K562 (cell line): ENCODE measurements around the gene SCAF11. TPM values are rescaled to one million over a fixed set of nuclear protein-coding genes. Genes with fewer than 3 reads are reported as not detected.

Source experiments
- CCNT2 ChIP-seq: IDR thresholded peaks from 2 replicates; pipeline ENCODE4 v1.6.1; 2011; ENCODE audit warnings: borderline replicate concordance, low read depth, mild to moderate bottlenecking, moderate library complexity, mixed read lengths, low read length; ENCODE audit not compliant: insufficient read length; ENCODE audit errors: extremely low read depth
- FOXJ3 ChIP-seq: sonication (generic); formaldehyde crosslinking; IDR thresholded peaks from 2 replicates; pipeline ENCODE4 v1.4.0; 2020; ENCODE audit warnings: mild to moderate bottlenecking, missing genetic modification reagents
- FOXP1 ChIP-seq: sonication (generic); formaldehyde crosslinking; IDR thresholded peaks from 2 replicates; pipeline ENCODE4 v1.8.0; 2022; ENCODE audit warnings: mild to moderate bottlenecking, missing genetic modification reagents
- MCM2 ChIP-seq: fragments of 450-650 bp; IDR thresholded peaks from 2 replicates; pipeline ENCODE4 v1.6.1; 2017; ENCODE audit warnings: low read depth, mild to moderate bottlenecking
- PHF21A ChIP-seq: fragments of 450-650 bp; IDR thresholded peaks from 2 replicates; pipeline ENCODE4 v1.6.1; 2017; ENCODE audit warnings: low read depth, borderline replicate concordance
- RBM25 ChIP-seq: fragments of 200-400 bp; formaldehyde crosslinking; IDR thresholded peaks from 2 replicates; pipeline ENCODE4 v1.6.1; 2018; ENCODE audit warnings: low read length, low read depth, moderate library complexity; ENCODE audit not compliant: severe bottlenecking
- RERE ChIP-seq: sonication (generic); formaldehyde crosslinking; IDR thresholded peaks from 2 replicates; pipeline ENCODE4 v1.8.0; 2023; ENCODE audit warnings: missing genetic modification reagents, mild to moderate bottlenecking, borderline replicate concordance
- SLC30A9 ChIP-seq: fragments of 250-450 bp; sonication (Bioruptor Pico); IDR thresholded peaks from 2 replicates; pipeline ENCODE4 v1.8.0; 2022; ENCODE audit warnings: mild to moderate bottlenecking, moderate library complexity
- SOX6 ChIP-seq: fragments of 450-650 bp; IDR thresholded peaks from 2 replicates; pipeline ENCODE4 v1.6.1; 2014; ENCODE audit warnings: mild to moderate bottlenecking
- ZC3H8 ChIP-seq: fragments of 450-650 bp; IDR thresholded peaks from 2 replicates; pipeline ENCODE4 v1.6.1; 2017
- ZNF124 ChIP-seq: sonication (generic); formaldehyde crosslinking; IDR thresholded peaks from 2 replicates; pipeline ENCODE4 v1.8.1; 2022; ENCODE audit warnings: missing genetic modification reagents
- ZNF511 ChIP-seq: sonication (generic); formaldehyde crosslinking; IDR thresholded peaks from 2 replicates; pipeline ENCODE4 v1.8.0; 2022; ENCODE audit warnings: mild to moderate bottlenecking, missing genetic modification reagents
- polyA plus RNA-seq, 8 experiments: library from polyadenylated mRNA; depleted of rRNA in 4 of 8; stranded (reverse) in 5 of 8; unstranded in 3 of 8; fragments of >200 nt; fragmentation: Nextera tagmentation in 2 of 8; fragmentation: Illumina TruSeq in 1 of 8; extraction: Ambion mirVana in 2 of 8; extraction: Trizol in 1 of 8; gene quantifications; 2 replicates each; pipeline versions ENCODE4 v1.2.1 to v1.2.3, GENCODE V29; 2011 to 2014; ENCODE audit warnings: inconsistent platforms in 1 of 8, missing spikeins in 1 of 8
- total RNA-seq, 7 experiments: library from RNA; depleted of rRNA in 6 of 7; stranded (reverse); fragments of >200 nt in 6 of 7; fragmentation: Illumina TruSeq in 2 of 7; extraction: Trizol in 2 of 7; gene quantifications; 2 replicates each; pipeline versions ENCODE4 v1.2.1 to v1.2.3, GENCODE V29; 2011 to 2021; ENCODE audit warnings: low replicate concordance in 1 of 7
- TF ChIP-seq, protein P1 (sequence below): fragments of 250-450 bp; sonication (Bioruptor Pico); IDR thresholded peaks from 2 replicates; pipeline ENCODE4 v1.8.0; 2021; ENCODE audit warnings: moderate library complexity, mild to moderate bottlenecking, inconsistent platforms
- TF ChIP-seq, protein P2 (sequence below): fragments of 250-450 bp; sonication (Bioruptor Pico); IDR thresholded peaks from 2 replicates; pipeline ENCODE4 v1.8.0; 2022; ENCODE audit warnings: moderate library complexity, mild to moderate bottlenecking, inconsistent platforms
- TF ChIP-seq, protein P3 (sequence below): fragments of 450-650 bp; formaldehyde crosslinking; IDR thresholded peaks from 2 replicates; pipeline ENCODE4 v1.4.0; 2020; ENCODE audit warnings: mild to moderate bottlenecking, mixed read lengths
- TF ChIP-seq, protein P4 (sequence below): fragments of 450-650 bp; IDR thresholded peaks from 2 replicates; pipeline ENCODE4 v1.7.0; 2016; ENCODE audit warnings: borderline replicate concordance

Gene SCAF11
- total and polyA plus RNA-seq, 9 of the 15 experiments (the other 6 are each of a cell fraction or from before 2014, with no cell fraction given): 30.4 to 119 (median 80.0) TPM

DNA sequence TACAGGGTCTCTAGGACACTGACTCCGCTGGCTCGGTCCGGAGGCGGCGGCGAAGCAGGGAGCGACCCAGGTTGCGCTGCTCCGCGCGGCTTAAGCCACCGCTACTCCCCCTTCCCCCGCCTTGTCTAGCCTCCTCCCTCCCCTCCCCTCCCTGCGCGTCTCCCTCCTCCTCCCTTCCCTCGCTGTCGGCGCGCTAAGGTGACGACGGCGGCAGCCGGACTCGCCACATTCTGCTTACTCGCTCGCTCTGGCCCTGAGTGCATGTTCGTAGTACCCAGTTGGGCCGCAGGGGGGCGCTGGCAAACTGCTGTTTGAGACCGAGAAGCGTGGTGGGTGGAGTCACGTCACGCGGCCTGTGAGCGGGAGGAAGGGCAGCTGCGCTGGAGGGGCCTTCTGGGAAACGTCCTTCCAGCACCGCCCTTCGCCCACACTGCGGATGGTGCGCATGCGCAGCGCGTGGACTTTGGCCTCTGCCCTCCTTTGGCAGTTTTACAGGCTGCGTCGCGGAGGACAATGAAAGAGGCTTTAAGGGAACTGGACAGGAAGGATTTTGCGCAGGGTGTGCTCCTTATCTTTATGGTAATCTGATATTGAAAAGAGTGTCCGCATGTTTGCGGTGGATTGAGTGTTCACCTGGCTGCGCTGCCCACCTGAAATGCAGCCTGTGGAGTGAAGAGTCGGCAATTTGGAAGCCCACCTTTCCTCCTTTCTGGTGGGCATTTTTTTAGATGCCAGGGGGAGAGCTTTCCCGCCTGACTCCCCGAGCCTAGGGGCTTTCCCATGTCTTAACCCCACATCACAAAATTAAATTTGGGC, at the start of gene SCAF11 (continued):
- no peak for TF ChIP-seq PHF21A
- TF ChIP-seq SOX6: peak; percentile 77; the same call in 1 of the 2 replicates
- TF ChIP-seq, protein P1, sequence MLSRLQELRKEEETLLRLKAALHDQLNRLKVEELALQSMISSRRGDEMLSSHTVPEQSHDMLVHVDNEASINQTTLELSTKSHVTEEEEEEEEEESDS (CRISPR knock-in tag): no peak
- TF ChIP-seq, protein P2, sequence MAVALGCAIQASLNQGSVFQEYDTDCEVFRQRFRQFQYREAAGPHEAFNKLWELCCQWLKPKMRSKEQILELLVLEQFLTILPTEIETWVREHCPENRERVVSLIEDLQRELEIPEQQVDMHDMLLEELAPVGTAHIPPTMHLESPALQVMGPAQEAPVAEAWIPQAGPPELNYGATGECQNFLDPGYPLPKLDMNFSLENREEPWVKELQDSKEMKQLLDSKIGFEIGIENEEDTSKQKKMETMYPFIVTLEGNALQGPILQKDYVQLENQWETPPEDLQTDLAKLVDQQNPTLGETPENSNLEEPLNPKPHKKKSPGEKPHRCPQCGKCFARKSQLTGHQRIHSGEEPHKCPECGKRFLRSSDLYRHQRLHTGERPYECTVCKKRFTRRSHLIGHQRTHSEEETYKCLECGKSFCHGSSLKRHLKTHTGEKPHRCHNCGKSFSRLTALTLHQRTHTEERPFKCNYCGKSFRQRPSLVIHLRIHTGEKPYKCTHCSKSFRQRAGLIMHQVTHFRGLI (CRISPR knock-in tag): no peak
- TF ChIP-seq RBM25: no peak
- TF ChIP-seq FOXJ3: no peak
- no peak for TF ChIP-seq ZC3H8
- TF ChIP-seq SLC30A9: no peak
- peak; percentile 99 for TF ChIP-seq FOXP1 (CRISPR knock-in tag)
- TF ChIP-seq, protein P3, sequence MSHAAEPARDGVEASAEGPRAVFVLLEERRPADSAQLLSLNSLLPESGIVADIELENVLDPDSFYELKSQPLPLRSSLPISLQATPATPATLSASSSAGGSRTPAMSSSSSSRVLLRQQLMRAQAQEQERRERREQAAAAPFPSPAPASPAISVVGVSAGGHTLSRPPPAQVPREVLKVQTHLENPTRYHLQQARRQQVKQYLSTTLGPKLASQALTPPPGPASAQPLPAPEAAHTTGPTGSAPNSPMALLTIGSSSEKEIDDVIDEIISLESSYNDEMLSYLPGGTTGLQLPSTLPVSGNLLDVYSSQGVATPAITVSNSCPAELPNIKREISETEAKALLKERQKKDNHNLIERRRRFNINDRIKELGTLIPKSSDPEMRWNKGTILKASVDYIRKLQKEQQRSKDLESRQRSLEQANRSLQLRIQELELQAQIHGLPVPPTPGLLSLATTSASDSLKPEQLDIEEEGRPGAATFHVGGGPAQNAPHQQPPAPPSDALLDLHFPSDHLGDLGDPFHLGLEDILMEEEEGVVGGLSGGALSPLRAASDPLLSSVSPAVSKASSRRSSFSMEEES (CRISPR knock-in tag): no peak
- peak; percentile 24 for TF ChIP-seq CCNT2
- TF ChIP-seq ZNF124 (CRISPR knock-in tag): no peak
- no peak for TF ChIP-seq MCM2
- TF ChIP-seq RERE (CRISPR knock-in tag): no peak
- TF ChIP-seq ZNF511 (CRISPR knock-in tag): peak; percentile 95
- TF ChIP-seq, protein P4, sequence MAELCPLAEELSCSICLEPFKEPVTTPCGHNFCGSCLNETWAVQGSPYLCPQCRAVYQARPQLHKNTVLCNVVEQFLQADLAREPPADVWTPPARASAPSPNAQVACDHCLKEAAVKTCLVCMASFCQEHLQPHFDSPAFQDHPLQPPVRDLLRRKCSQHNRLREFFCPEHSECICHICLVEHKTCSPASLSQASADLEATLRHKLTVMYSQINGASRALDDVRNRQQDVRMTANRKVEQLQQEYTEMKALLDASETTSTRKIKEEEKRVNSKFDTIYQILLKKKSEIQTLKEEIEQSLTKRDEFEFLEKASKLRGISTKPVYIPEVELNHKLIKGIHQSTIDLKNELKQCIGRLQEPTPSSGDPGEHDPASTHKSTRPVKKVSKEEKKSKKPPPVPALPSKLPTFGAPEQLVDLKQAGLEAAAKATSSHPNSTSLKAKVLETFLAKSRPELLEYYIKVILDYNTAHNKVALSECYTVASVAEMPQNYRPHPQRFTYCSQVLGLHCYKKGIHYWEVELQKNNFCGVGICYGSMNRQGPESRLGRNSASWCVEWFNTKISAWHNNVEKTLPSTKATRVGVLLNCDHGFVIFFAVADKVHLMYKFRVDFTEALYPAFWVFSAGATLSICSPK: no peak
